Measurements from ENCODE around the gene GGA2.
"Not testable (repeated sequence)": the region's sequence is repeated elsewhere in the genome, so short reads cannot be mapped to it uniquely, and the experiment has no call there.

GGA2 gene

GRCh38 chr16:23510164-23510914 is at the start of gene GGA2:
Gene GGA2 (minus strand): TSS chr16:23510494. CDS start chr16:23510411, 83 bp downstream.
- in situ Hi-C loops (cut with MboI; ENCODE audit: low sequenced_read_pairs), result no loop called here

- in situ Hi-C loops (cut with MboI; ENCODE audit: low sequenced_read_pairs), result no loop called here
Measured at GRCh38 chr16:23557779-23558702, 47.7 kb upstream of the GGA2 start.

- in situ Hi-C loops (cut with MboI; ENCODE audit: low sequenced_read_pairs), result no loop called here
Measured at GRCh38 chr16:23556881-23557778, 46.8 kb upstream of the GGA2 start, which contains the start of the genes EARS2 and UBFD1. Gene EARS2 (minus strand): TSS chr16:23557350. CDS start chr16:23557343, 7 bp downstream. Gene UBFD1 (plus strand): TSS chr16:23557727. CDS start chr16:23557743, 16 bp downstream.

GRCh38 chr16:23554536-23554935 is 44.2 kb upstream of the GGA2 start:
- in situ Hi-C loops (cut with MboI; ENCODE audit: low sequenced_read_pairs), result no loop called here

GRCh38 chr16:23552161-23552560 is 41.9 kb upstream of the GGA2 start:
- in situ Hi-C loops (cut with MboI; ENCODE audit: low sequenced_read_pairs), result no loop called here

- in situ Hi-C loops (cut with MboI; ENCODE audit: low sequenced_read_pairs), result no loop called here
Measured at GRCh38 chr16:23549938-23550337, 39.6 kb upstream of the GGA2 start.

- in situ Hi-C loops (cut with MboI; ENCODE audit: low sequenced_read_pairs), result no loop called here
Measured at GRCh38 chr16:23544436-23544835, 34.1 kb upstream of the GGA2 start.

GRCh38 chr16:23540817-23541178 is 30.5 kb upstream of the GGA2 start:
- in situ Hi-C loops (cut with MboI; ENCODE audit: low sequenced_read_pairs), result not testable (repeated sequence)

- in situ Hi-C loops (cut with MboI; ENCODE audit: low sequenced_read_pairs), result no loop called here
Measured at GRCh38 chr16:23539984-23540816, 29.9 kb upstream of the GGA2 start.

GRCh38 chr16:23538919-23539278 is 28.6 kb upstream of the GGA2 start:
- in situ Hi-C loops (cut with MboI; ENCODE audit: low sequenced_read_pairs), result no loop called here

GRCh38 chr16:23537390-23537789 is 27.1 kb upstream of the GGA2 start:
- in situ Hi-C loops (cut with MboI; ENCODE audit: low sequenced_read_pairs), result no loop called here

- in situ Hi-C loops (cut with MboI; ENCODE audit: low sequenced_read_pairs), result no loop called here
Measured at GRCh38 chr16:23535901-23536300, 25.6 kb upstream of the GGA2 start.

GRCh38 chr16:23534868-23535860 is 24.9 kb upstream of the GGA2 start:
- in situ Hi-C loops (cut with MboI; ENCODE audit: low sequenced_read_pairs), result no loop called here

GRCh38 chr16:23532448-23532847 is 22.2 kb upstream of the GGA2 start:
- in situ Hi-C loops (cut with MboI; ENCODE audit: low sequenced_read_pairs), result no loop called here

GRCh38 chr16:23530062-23530461 is 19.8 kb upstream of the GGA2 start:
- in situ Hi-C loops (cut with MboI; ENCODE audit: low sequenced_read_pairs), result no loop called here

- in situ Hi-C loops (cut with MboI; ENCODE audit: low sequenced_read_pairs), result no loop called here
Measured at GRCh38 chr16:23528644-23529310, 18.5 kb upstream of the GGA2 start.

GRCh38 chr16:23527961-23528643 is 17.8 kb upstream of the GGA2 start:
- in situ Hi-C loops (cut with MboI; ENCODE audit: low sequenced_read_pairs), result no loop called here

GRCh38 chr16:23524886-23525285 is 14.6 kb upstream of the GGA2 start:
- in situ Hi-C loops (cut with MboI; ENCODE audit: low sequenced_read_pairs), result no loop called here

Data from HL-60/S4 treated with retinoic acid at 250 ng/mL for 4 days and 3 days (cell line).